DMS53 treated with DMSO at 0.1 percent for 48 hours (cell line): ENCODE measurements around the gene TRIOBP.
"Not testable (repeated sequence)": the region's sequence is repeated elsewhere in the genome, so short reads cannot be mapped to it uniquely, and the experiment has no call there.

Experiments
- DNase-seq: peaks from one replicate; lab custom pipeline; 2025; ENCODE audit not compliant: unreplicated experiment; lab: John Stamatoyannopoulos, UW

TRIOBP gene

DNA sequence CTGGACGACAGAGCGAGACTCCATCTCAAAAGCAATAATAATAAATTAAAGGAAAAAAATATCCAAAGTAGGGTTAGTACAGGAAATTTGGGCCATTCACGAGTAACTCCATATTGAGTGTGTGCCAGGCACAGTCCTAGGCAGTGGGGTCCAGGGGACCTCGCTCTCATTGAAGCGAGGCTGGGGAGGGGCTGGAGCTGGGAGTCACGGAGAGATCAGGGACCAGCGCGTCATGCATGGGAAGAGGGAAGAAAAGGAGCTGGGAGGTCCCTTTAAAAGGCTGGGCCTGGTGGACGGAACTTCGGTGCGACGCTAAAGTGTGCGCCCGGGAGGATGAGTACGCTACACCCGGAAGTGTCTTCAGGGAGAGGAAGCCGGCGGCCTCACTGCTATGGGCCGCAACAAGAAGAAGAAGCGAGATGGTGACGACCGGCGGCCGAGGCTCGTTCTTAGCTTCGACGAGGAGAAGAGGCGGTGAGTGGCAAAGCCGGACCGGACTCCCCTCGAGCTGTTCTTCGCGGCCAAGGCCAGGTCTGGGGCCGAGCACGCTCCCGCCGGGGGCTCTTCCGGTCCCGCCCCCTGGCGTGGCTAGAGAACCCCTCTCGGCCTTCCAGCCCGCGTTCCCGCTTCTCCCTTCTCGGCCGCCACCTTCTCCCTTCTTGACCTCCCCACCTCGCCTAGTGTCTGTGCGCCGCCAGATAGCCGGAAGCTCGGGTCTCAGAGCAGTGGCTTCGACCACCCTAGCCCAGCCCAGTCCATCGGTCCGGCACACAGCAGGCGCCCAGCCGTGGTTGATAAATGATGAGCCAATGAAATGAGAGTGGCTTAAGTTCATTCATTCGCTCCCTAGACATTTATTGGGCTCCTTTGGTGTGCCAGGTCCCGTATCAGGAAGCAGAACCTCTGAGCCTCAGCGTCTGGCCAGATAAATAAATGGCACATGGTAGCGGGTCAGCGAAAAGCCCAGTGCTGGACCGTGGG, 10.6 kb upstream of the TRIOBP start, which contains the start of gene NOL12:
NOL12 (plus strand) TSS at position 342 of the 981 bp plus-strand sequence; CDS start at position 392, 50 bp downstream.
- peak; percentile 40 for DNase-seq

DNA sequence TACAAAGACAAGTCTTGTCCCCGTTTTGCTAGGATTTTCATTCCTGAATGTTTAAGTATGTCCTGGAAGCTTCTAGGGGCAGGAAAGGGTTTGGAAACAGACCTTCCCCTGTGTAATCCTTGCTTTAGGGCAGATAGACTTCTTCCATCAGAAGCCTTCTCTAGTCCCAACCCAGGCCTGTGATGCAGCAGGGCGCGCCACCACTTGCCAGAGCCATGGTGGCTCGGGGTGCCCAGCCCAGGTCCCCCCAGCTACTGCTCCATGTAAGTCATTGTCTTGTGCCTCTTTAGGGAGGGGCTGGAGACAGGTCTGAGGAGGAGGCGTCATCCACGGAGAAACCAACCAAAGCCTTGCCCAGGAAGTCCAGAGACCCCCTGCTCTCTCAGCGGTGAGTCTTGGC, 6.4 kb upstream of the TRIOBP start:
- no peak for DNase-seq

DNA sequence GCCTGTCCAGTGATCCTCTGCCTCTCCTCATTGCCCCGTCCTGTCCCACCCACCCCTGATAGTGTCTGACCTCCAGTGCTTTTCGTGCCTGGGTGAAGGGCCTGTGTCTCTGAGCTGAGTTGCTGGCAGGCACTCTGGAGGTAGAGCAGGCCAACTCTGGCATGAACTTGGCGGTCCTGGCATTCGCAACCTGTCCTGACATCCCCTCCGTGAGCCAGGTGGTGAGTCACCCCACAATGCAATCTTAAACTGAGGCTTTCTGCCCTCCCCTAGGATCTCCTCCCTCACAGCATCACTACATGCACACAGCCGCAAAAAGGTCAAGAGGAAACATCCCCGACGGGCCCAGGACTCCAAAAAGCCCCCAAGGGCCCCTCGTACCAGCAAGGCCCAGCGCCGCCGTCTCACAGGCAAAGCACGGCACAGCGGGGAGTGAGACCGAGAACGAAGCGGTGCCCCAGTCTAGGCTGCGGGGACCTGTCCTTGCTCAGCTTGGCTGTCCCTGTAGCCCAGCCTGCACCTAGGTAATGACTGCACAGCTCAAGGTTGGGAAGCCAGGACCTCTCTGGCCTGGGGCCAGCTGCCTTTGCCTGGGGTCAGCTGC, 5.8 kb upstream of the TRIOBP start:
- DNase-seq: no peak

DNA sequence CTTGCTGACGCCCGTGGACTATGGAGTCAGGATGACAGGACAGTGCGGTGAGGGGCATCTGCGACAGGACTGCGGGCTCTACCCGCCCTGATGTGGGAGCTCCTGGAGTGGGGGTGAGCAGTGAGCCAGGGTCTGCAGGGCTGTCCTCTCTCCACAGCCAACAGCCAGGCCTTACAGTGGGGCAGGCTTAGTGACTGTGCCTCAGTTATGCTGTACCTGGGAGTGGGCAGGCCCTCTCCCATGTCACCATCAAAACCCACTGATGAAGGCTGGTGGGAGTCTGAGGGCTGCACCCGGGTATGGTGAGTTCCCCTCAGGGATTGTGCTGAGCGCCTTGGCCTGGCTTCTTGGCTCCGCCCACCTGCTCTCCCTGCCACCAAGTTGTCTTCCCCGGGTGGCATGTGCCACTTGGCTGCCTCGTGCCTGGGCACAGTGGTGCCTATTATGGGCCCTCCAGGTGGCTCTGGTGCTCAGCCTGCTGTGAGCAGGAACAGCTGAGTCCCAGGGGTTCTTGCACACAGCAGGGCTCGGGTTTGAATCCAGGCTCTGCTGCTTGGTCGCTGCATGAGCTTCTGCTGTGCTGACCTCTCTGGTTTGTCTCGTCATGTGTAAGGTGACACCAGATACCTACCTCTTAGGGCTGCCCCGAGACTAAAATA, 4.1 kb upstream of the TRIOBP start:
- no peak for DNase-seq

DNA sequence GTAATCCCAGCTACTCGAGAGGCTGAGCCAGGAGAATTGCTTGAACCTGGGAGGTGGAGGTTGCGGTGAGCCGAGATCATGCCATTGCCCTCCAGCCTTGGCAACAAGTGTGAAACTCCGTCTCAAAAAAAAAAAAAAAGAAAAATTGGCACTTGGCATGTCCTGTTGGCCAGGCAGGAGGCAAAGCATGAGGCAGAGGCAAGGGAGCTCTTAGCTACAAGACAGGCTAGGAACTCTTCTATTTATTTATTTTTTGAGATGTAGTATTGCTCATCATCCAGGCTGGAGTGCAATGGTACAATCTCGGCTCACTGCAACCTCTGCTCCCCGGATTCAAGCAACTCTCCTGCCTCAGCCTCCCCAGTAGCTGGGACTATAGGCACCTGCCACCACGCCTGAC, 2.7 kb upstream of the TRIOBP start:
- not testable (repeated sequence) for DNase-seq

DNA sequence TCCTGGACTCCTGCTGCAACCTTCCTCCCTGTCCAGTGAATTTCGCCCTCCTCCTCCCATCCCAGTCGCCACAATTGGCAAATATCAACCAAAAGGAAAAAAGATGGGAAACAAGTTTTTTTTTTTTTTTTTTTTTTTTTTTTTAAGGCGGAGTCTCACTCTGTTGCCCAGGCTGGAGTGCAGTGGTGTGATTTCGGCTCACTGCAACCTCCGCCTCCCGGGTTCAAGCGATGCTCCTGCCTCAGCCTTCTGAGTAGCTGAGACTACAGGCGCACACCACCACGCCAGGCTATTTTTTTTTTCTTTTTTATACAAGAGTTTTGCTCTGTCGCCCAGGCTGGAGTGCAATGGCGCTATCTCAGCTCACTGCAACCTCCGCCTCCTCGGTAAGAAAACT, 590 bp upstream of the TRIOBP start:
- DNase-seq: not testable (repeated sequence)

DNA sequence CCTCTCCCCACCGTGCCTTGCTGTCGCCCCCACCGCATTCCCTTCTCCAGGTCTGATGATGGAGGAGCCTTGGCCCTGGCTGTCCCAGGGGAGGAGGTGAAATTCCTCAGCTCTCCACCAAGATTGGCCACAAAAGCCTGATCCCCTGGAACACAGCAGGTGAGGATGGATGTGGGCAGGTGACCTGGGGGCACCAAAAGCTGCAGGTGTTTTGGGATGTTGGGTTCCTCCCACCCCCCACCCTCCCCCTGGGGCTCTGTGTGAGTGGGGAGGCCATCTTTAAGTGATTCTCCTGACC, 639 bp downstream of the TRIOBP start:
- DNase-seq: no peak

DNA sequence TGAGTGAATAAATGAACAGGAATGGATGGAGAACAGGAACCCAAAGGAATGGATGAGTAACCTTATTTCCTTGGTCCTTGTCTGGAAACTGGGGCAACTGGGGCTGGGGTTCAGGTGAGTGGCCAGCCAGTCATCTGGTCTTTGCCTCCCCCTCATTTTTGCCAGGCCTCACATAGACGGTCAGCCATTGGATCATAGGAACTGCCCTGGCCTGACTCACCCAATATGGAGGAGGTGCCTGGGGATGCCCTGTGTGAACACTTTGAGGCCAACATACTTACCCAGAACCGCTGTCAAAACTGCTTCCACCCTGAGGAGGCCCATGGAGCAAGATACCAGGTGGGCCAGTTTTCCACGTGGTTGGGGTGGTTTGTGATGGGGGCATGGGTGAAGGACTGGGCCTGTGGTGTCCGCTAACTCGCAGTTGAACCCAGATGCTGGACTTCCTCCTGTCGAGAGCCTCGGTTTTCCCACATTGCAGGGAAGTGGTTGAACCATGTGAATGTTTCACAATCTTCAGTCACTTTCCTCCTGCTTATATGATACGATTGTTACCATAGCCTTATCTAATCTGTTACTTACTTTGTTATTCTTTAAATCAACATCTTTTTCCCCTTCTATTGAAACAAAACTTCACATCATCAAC, 4.4 kb downstream of the TRIOBP start:
- no peak for DNase-seq

DNA sequence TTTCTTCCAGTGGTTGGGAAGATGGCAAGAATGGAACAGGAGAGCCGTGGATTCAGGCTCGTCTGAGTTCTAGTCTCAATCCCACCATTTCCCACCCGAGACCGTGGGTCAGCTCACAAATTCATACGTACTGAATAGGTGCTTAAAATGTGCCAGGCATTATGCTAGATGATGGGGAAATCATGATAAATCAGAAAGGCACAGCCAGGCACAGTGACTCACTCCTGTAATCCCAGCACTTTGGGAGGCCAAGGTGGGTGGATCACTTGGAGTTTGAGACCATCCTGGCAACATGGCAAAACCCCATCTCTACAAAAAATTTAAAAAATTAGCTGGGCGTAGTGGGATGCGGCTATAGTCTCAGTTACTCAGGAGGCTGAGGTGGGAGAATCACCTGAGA, 7.1 kb downstream of the TRIOBP start:
- no peak for DNase-seq

DNA sequence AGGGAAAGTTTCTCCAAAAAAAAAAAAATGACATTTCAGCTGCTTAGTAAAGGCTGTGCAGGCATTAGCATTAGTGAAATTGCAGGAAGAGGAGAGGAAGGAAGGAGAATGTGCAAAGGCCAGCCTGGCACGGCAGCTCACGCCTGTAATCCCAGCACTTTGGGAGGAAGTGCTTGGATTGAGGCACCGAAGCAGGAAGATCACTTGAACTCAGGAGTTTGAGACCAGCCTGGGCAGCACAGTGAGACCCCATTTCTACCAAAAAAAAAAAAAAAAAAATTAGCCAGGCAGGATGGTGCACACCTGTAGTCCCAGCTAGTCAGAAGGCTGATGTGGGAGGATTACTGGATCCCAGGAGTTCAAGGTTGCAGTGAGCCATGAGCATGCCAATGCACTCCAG, 7.8 kb downstream of the TRIOBP start:
- DNase-seq: no peak

DNA sequence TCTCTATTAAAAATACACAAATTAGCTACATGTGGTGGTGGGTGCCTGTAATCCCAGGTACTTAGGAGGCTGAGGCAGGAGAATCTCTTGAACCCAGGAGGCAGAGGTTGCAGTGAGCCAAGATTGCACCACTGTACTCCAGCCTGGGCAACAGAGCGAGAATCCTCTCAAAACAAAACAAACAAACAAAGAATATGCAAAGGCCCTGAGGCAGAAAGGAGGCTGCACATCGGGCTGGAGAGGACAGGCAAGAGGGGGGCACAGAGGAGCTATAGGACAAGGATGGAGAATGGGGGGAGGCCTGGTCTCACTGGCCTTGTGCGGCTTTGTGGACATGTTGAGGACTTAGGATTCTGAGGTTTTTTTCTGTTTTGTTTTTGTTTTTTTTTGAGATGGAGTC, 8.4 kb downstream of the TRIOBP start:
- no peak for DNase-seq

DNA sequence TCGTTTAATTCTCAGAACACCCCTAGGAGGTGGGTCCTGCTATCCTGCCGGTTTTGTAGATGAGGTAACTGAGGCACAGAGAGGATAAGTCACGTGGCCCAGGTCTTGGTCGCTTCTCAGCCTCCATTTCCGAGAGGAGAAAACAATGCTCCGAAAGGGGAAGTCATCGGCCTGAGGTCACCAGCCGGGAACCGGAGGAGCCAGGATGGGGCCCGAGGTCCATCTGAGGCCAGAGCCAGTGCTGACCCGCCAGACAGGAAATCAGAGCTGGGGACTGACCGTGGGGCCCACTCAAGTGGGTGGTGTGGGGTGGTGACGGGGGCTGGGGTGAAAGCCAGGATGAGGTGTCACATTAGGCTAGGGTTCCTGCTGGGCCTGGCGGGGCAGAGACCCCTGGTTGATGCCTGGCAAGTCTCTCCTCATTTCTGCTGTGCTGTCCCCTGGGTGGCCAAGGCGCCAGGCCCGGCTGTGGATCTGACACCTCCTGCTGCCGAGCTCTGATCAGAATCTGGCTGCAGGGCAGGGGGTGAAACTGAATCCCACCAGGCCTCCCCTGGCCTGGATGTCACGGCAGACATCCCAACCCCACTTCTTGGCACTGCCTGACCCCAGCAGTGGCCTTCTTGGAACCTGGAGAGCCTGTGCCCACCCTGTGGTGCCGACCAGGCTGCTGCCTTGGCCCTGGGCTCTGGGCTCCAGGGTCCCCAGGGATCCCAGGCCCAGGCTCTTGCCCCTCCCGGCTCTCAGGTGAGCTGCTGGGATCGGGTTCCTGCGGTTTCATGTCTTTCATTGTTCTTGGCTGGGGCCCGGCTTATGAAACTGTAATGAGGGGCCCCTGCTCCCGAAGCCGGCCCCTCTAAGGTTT, 12.0 kb downstream of the TRIOBP start:
- no peak for DNase-seq

DNA sequence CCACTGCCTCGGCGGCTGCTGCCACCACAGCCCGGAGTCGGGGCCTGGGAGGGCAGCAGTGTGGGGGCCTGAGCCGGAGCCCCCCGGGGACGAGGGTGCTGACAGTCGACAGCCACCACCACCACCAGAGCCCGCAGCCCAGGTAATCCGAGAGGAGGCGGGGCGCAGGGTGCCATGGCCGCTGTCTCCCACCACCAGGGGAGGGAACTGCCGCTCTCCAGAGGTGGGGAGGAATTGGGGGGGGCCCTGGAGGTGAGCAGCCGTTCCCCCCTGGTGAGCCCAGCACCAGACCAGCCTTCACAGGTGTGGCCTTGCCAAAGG, 12.6 kb downstream of the TRIOBP start:
- DNase-seq: no peak

DNA sequence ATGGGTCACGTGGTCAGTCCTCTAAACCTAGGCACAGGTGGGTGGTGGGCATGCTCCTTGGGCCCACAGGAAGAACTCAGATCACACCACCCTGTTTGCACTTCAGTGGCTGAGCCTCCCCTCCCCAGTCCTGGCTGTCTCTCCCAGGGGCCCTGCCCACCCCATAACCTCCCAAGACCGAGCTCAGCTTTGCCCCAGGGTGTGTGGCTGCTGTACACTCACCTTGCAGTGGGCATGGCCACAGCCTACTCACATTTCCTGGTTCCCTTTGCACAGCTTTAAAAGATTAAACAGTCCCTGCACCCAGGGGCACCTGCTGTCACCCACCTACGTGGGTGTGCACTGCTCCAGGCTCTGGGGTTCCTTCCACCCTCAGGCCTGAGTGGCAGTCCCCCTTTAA, 13.8 kb downstream of the TRIOBP start:
- DNase-seq: no peak

DNA sequence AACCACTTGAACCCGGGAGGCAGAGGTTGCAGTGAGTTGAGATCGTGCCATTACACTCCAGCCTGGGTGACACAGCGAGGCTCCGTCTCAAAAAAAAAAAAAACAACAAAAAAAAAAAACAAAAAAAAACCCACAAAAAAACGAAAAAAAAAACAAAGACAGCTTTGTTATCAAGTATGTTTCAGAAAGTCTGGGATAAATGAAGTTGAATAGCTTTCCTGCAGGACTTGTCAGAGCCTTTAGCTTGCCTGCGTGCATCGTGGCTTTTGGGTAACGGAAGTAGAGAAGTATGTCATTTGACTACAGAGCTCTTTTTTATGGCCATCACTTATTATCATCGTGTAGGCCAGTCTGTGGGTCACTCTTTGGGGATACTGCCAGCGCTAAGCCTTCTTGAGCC, 14.6 kb downstream of the TRIOBP start:
- DNase-seq: no peak

DNA sequence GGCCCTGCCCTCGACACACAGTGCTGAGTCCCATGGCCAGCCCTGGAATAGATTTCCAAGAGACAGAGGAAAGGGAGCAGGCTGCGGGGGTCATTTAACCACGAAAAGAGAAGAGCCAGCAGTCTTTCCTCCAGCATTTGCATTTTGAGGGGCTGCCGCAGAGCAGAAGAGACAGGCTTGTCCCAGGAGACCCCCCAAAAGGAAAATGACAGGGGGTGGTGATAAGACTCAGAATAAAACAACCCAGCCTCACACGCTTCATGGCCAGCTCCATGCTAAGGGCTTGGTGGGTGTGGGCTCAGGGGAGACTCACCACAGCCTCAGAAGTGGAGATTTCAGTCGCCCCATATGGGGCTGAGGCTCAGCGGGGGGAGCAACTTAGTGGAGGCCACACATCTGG, 16.9 kb downstream of the TRIOBP start:
- no peak for DNase-seq

DNA sequence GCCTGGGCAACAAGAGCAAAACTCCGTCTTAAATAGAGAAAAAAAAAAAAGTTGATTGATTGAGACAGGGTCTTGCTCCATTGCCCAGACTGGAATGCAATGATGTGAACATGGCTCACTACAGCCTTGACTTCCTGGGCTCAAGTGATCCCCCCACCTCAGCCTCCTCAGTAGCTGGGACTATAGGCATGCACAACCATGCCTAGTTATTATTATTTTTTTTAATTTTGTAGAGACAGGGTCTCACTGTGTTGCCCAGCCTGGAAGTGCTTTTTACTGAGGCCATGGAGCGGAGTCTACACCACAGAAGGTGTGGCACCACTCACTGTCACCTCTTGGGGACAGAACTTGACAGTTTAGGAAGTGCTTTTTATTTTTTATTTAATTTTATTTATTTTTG, 17.8 kb downstream of the TRIOBP start:
- DNase-seq: no peak

DNA sequence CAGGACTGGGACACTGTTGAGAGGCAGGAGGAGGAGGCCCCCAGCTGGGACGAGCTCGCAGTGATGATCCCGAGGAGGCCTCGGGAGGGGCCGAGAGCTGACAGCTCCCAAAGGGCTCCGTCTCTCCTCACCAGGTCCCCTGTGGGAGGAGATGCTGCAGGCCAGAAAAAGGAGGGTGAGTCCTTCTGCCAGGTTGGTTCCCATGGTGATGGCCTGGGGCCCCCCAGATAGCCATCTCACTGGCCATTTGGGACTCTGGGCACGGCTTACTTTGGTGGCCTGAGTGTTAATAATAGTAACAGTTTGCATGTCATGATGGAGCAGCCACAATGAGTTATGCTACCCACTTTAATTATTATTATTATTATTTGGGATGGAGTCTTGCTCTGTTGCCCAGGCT, 18.9 kb downstream of the TRIOBP start:
- DNase-seq: no peak

DNA sequence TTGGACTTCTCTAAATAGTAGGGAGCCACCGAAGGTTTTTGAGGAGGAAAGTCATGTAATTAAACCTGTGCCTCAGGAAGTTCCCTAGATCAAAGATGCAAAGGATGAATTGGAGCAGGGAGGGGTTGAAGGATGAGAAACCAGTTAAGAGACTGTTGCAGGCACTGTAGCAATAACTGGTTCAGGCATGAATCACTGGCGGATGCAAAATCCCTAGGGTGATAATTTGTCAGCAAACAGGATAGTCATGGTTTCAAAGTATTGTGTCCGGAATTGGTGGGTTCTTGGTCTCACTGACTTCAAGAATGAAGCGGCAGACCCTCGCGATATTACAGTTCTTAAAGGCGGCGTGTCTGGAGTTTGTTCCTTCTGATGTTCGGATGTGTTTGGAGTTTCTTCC, 19.9 kb downstream of the TRIOBP start:
- no peak for DNase-seq

DNA sequence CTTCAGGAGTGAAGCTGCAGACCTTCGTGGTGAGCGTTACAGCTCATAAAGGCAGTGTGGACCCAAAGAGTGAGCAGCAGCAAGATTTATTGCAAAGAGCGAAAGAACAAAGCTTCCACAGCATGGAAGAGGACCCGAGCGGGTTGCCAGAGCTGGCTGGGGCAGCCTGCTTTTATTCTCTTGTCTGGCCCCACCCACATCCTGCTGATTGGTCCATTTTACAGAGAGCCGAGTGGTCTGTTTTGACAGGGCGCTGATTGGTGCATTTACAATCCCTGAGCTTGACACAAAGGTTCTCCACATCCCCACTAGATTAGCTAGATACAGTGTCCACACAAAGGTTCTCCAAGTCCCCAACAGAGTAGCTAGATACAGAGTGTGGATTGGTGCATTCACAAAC, 20.4 kb downstream of the TRIOBP start:
- not testable (repeated sequence) for DNase-seq
